ENCODE data around the gene GNG2.

DNA sequence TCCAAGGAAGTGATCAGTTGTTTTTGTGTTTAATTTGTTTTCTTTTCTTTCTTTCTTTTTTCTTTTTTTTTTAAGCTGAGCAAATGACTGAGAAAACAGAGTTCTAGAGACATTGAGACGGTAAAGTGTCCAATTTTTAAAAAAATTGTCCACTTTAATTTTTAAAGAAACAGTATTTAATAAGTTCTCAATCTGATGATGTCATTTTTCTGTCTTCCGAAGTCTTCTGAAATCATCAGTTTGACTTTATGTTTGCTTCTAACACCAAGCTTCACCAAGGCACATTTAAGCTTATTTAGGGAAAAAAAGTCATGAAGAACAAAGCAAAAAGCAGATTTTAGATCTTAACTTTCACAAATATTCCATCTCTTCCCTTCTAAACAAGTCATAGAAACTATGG, 65.6 kb downstream of the GNG2 start:
- TF ChIP-seq, protein P1, sequence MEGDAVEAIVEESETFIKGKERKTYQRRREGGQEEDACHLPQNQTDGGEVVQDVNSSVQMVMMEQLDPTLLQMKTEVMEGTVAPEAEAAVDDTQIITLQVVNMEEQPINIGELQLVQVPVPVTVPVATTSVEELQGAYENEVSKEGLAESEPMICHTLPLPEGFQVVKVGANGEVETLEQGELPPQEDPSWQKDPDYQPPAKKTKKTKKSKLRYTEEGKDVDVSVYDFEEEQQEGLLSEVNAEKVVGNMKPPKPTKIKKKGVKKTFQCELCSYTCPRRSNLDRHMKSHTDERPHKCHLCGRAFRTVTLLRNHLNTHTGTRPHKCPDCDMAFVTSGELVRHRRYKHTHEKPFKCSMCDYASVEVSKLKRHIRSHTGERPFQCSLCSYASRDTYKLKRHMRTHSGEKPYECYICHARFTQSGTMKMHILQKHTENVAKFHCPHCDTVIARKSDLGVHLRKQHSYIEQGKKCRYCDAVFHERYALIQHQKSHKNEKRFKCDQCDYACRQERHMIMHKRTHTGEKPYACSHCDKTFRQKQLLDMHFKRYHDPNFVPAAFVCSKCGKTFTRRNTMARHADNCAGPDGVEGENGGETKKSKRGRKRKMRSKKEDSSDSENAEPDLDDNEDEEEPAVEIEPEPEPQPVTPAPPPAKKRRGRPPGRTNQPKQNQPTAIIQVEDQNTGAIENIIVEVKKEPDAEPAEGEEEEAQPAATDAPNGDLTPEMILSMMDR (IDR thresholded peaks at IDR 0.05): no peak
- no peak for TF ChIP-seq POLR2A (IDR thresholded peaks at IDR 0.05)

All from thyroid gland (tissue), 4 donors.